Tibial nerve (tissue), 4 donors: ENCODE data around the gene PSME1.

Source experiments
- EP300 ChIP-seq, 2 donors: sonication (generic); formaldehyde crosslinking; IDR thresholded peaks; one replicate each; pipeline ENCODE4 v1.6.1; 2017; ENCODE audit warnings: antibody characterized with exemption in 2 of 2, mild to moderate bottlenecking in 1 of 2
- TF ChIP-seq, protein P1 (sequence below), 5 experiments: fragments of 200-600 bp in 3 of 5; fragments of 450-650 bp in 2 of 5; sonication (generic) in 3 of 5; IDR thresholded peaks; one replicate each; pipeline ENCODE4 v1.5.1; 2016 to 2019; ENCODE audit warnings: antibody characterized with exemption in 5 of 5, mild to moderate bottlenecking in 3 of 5, moderate library complexity in 2 of 5

- TF ChIP-seq, protein P1, sequence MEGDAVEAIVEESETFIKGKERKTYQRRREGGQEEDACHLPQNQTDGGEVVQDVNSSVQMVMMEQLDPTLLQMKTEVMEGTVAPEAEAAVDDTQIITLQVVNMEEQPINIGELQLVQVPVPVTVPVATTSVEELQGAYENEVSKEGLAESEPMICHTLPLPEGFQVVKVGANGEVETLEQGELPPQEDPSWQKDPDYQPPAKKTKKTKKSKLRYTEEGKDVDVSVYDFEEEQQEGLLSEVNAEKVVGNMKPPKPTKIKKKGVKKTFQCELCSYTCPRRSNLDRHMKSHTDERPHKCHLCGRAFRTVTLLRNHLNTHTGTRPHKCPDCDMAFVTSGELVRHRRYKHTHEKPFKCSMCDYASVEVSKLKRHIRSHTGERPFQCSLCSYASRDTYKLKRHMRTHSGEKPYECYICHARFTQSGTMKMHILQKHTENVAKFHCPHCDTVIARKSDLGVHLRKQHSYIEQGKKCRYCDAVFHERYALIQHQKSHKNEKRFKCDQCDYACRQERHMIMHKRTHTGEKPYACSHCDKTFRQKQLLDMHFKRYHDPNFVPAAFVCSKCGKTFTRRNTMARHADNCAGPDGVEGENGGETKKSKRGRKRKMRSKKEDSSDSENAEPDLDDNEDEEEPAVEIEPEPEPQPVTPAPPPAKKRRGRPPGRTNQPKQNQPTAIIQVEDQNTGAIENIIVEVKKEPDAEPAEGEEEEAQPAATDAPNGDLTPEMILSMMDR (IDR thresholded peaks at IDR 0.05), result no peak
- TF ChIP-seq EP300 (IDR thresholded peaks at IDR 0.05), result no peak
These were observed 36.9 kb downstream of the PSME1 start for GRCh38 chr14:24172871-24173281.
